Activated T-cell treated with anti-CD3 and anti-CD28 coated beads for 48 hours (primary cell): ENCODE data around the gene MICU1.
A peak's percentile ranks its signal among the peaks of the same experiment; 100 is the strongest.
"Not testable (repeated sequence)": the region's sequence is repeated elsewhere in the genome, so short reads cannot be mapped to it uniquely, and the experiment has no call there.

ENCODE experiments used
- DNase-seq: peaks from one replicate; pipeline ENCODE4 v3.0.0-alpha.2; 2020; ENCODE audit warnings: low read depth

Gene MICU1

DNA sequence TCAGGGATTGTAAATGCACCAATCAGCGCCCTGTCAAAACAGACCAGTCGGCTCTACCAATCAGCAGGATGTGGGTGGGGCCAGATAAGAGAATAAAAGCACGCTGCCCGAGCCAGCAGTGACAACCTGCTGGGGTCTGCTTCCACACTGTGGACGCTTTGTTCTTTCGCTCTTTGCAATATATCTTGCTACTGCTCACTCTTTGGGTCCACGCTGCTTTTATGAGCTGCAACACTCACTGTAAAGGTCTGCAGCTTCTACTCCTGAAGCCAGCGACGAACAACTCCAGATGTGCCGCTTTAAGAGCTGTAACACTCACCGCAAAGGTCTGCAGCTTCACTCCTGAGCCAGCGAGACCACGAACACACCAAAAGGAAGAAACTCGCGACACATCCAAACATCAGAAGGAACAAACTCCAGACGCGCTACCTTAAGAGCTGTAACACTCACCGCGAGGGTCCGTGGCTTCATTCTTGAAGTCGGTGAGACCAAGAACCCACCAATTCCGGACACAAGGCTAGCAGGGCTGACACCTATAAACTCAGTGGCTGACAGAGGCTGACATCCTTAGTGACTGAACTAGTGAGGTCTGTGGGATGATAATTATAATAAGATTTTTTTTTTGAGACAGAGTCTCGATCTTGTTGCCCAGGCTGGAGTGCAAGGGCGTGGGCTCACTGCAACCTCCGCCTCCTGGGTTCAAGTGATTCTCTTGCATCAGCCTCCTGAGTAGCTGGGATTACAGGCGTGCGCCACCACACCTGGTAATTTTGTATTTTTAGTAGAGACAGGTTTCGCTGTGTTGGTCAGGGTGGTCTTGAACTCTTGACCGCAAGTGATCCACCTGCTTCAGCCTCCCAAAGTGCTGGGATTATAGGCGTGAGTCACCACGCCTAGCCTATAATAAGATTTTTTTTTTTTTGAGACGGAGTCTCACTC is 298.9 kb downstream of the MICU1 start:
- peak; percentile 80 for DNase-seq

- DNase-seq, result not testable (repeated sequence)
Observed at GRCh38 chr10:72325243-72326175, 300.4 kb downstream of the MICU1 start.

- no peak for DNase-seq
Observed at GRCh38 chr10:72323771-72324191, 302.1 kb downstream of the MICU1 start.

GRCh38 chr10:72323108-72323749 is 302.6 kb downstream of the MICU1 start:
- DNase-seq, result no peak

- DNase-seq, result no peak
Observed at GRCh38 chr10:72322280-72323058, 303.4 kb downstream of the MICU1 start.

DNA sequence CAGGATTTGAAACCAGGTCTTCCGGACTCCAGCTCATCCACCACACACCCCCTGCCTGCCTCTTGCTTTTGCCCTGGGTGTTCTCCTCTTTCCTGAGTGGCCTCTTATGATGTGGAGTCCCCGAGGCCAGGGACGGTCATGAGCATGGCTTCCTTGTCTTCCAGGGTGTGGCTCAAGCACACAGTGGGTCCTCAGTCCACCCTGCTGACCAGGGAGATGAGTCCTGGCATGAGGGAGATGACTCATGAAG is 303.9 kb downstream of the MICU1 start:
- DNase-seq, result no peak

- no peak for DNase-seq
Observed at GRCh38 chr10:72321248-72322029, 304.4 kb downstream of the MICU1 start.

- DNase-seq, result peak; percentile 73
Observed at GRCh38 chr10:72320676-72321247, 305.1 kb downstream of the MICU1 start.

DNA sequence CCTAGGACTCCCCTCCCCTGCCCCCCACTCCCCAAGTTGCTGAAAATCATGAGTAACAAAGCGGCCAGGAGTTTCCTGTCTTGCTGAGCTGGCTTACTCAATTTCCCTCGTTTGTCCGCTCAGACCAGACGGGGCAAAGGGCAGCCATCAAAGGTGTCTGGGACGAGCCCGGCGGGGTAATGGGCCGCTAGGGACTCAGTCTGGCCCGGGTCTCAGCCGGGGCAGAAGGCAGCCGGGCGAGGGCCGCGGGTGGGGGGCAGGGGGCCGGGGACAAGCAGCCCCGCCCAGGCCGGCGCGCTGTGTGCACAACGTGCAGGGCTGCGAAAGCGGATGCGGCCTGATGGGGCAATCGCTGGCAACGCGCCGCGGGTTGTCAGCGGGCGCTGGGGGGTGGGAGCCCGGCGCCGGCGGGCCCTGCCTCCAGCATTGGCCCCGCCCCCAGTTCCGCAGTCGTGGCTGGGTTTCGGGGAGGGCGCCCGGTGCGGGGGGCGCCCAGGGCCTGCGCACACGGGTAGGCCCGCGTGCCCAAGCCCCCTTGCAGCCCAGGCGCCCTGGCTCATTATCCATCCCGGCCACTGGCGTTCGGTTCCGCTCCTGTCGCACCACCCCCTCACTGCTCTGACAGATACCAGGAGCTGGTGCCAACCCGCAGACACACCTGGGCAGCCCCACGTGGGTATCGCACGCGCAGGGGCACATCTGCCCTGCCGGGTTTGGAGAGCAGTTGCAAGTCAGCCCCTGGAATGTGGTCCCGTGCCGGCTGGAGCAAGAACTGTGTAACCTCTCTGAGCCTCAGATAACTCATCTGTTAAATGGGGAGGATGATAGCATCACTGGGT is 306.2 kb downstream of the MICU1 start:
- peak; percentile 89 for DNase-seq

- no peak for DNase-seq
Observed at GRCh38 chr10:72318418-72319262, 307.2 kb downstream of the MICU1 start.
